PFSK-1 (cell line): ENCODE data around the gene PTPN14.

Experiments used
- FOXP2 ChIP-seq: optimal IDR thresholded peaks from 2 replicates; pipeline ENCODE3; 2011; ENCODE audit warnings: borderline replicate concordance, control low read depth, inconsistent platforms; ENCODE audit not compliant: insufficient read depth; ENCODE audit errors: extremely low read length, extremely low read depth
- POLR2AphosphoS5 ChIP-seq: IDR thresholded peaks from 2 replicates; pipeline ENCODE4 v1.6.1; 2012; ENCODE audit warnings: low read depth, mild to moderate bottlenecking, control low read depth, low read length, moderate library complexity
- REST ChIP-seq, 2 experiments: IDR thresholded peaks; 2 replicates each; pipeline versions ENCODE4 v1.6.1 to v1.8.0; 2011 to 2012; ENCODE audit warnings: low read depth in 2 of 2, low read length in 2 of 2, control low read depth in 1 of 2, inconsistent platforms in 1 of 2, mild to moderate bottlenecking in 1 of 2, moderate library complexity in 1 of 2; ENCODE audit not compliant: insufficient read depth in 1 of 2
- SIN3A ChIP-seq: IDR thresholded peaks from 2 replicates; pipeline ENCODE4 v1.6.1; 2012; ENCODE audit warnings: mild to moderate bottlenecking, low read length, moderate library complexity, borderline replicate concordance; ENCODE audit not compliant: insufficient read depth
- TAF1 ChIP-seq: IDR thresholded peaks from 2 replicates; pipeline ENCODE4 v1.6.1; 2012; ENCODE audit warnings: low read length, control low read depth, borderline replicate concordance; ENCODE audit not compliant: insufficient read depth

DNA sequence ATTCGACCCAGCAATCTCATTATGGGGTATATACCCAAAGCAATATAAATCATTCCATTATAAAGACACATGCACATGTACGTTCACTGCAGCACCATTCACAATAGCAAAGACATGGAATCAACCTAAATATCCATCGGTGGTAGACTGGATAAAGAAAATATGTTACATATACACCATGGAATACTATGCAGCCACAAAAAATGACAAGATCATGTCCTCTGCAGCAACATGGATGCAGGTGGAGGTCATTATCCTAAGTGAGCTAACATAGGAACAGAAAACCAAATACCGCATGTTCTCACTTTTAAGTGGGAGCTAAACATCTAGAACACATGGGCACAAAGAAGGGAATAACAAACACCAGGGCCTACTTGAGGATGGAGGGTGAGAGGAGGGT, 115.5 kb downstream of the PTPN14 start:
- no peak for TF ChIP-seq SIN3A
- TF ChIP-seq REST (IDR thresholded peaks at IDR 0.05; ENCODE audit: insufficient read depth in 1 of 2, low read depth in 2 of 2, low read length in 2 of 2): no peak
- TF ChIP-seq POLR2AphosphoS5: no peak
- TF ChIP-seq TAF1: no peak
- TF ChIP-seq FOXP2: no peak
